ENCODE data around the gene DCDC2C. TPM values are rescaled to one million over a fixed set of nuclear protein-coding genes. Genes with fewer than 3 reads are reported as not detected.
A peak's percentile ranks its signal among the peaks of the same experiment; 100 is the strongest.
"Not testable (repeated sequence)": the region's sequence is repeated elsewhere in the genome, so short reads cannot be mapped to it uniquely, and the experiment has no call there.

DCDC2C gene
- total RNA-seq, 1 experiment from 2014 or later: not detected

DNA sequence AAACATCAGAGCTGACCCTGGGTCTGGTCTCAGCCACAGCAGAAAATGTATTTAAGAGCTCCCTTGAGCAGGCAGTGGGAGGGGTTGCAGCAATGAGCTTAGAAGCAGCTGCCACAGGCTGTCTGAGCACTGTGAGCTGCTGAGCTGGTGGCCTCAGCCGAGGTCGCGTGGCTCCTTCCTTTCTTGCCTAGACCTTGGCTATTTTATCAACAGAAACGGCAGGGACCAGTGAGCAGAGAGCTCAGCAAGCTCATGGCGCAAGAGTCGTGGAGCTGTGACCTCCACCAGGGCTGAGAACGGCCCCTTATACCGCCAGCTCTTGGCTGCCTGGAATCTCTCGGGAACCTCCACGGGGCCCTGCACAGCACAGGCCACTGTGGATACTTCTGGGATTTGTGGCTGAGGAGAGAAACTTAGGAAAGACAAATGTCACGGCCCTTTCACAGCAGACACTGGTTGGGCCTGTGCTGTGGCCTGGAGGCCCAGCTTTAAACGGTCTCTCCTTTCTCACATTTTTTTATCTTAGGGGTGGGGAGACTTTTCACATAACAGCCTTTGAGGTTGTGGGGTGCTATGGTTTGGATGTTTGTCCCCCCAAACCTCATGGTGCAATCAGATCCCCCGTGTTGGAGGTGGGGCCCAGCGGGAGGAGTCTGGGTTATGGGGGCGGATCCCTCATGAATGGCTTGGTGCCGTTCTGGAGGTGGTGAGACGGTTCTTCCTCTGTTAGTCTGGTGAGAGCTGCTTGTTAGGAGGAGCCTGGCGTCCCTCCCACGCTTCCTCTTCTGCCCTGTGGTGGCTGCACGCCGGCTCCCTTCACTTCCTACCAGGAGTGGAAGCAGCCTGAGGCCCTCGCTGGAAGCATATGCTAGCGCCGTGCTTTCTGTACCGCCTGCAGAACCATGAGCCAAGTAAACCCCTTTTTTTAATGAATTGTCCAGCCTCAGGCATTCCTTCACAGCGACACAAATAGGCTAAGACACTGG is 43.6 kb upstream of the DCDC2C start:
- Mint-ChIP-seq H3K36me3 (ENCODE audit: insufficient read depth, unreplicated experiment) (no peaks in the 10 kb centered on the region), H3K27me3 (ENCODE audit: insufficient read depth, unreplicated experiment) (no peaks in the 10 kb centered on the region), H3K4me3 (ENCODE audit: unreplicated experiment) (no peak overlapping the region), H3K27ac (ENCODE audit: low read depth, unreplicated experiment) (no peak overlapping the region), H3K4me1 (ENCODE audit: insufficient read depth, unreplicated experiment) (peaks cover 7% of the 10 kb centered on the region), H3K9me3 (ENCODE audit: unreplicated experiment) (no peaks in the 10 kb centered on the region)
- BruUV-seq (replicated peaks): no TSS peak
- no peak for DNase-seq (ENCODE audit: unreplicated experiment)
- no peak for TF ChIP-seq CTCF (IDR thresholded peaks at IDR 0.05; ENCODE audit: unreplicated experiment)
- CTCF ChIA-PET: interaction anchor here (0.6 to 1.2 kb wide), 3 partner anchors 9 to 245 kb away, joined by 3 to 9 read pairs (median 5); no protein-coding TSS in a partner anchor
- POLR2A ChIA-PET: interaction anchor here (0.6 to 0.7 kb wide), 2 partner anchors 143 to 173 kb away, joined by 4 to 5 read pairs; no protein-coding TSS in a partner anchor
- intact Hi-C loops (cut with micrococcal nuclease): no loop called here

DNA sequence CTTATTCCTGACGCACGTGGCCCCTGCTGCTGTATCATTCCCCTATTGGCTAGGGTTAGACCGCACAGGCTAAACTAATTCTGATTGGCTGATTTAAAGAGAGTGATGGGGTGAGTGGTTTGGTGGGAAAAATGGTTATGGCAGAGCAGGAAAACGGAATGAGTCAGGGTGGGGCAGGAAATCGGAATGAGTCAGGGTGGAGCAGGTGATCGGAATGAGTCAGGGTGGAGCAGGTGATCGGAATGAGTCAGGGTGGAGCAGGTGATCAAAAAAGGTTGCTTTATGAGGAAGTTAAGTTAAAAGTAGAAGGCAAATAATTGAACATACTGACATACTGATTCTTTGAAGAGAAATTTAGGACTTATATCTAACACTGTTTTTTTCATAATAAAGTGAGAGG is 42.7 kb upstream of the DCDC2C start:
- CTCF ChIA-PET: interaction anchor here (0.9 kb wide), 1 partner anchor 196 kb away, joined by 3 read pairs; no protein-coding TSS in a partner anchor
- not testable (repeated sequence) for H3K27ac Mint-ChIP-seq (ENCODE audit: low read depth, unreplicated experiment)

DNA sequence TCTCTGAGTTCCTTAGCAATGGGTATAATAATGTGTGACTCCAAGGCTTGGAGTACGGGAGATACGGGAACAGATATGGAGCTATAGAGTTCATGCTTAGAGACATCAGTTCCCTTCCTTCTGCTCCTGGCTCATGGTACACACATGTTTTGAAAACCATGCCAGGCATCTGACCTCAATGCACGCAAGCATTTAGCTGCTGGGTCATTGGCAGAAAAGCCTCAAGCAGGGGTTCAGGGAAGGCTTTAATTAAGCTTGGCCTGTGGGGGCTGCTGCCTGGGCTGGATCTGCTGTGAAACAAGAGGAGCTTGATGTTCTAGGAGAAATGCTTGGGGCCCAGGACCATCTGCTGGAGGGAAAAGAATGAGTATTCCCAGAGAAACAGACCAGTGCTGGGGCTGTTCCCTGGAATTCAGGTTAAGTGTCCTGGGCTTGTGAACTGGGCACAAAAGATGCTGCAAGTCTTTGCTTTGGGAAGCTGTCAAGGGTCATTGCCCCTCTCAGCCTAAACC is 42.2 kb upstream of the DCDC2C start:
- CTCF ChIA-PET: interaction anchor here (0.6 to 0.9 kb wide), 4 partner anchors 28 to 196 kb away, joined by 3 to 4 read pairs (median 3); no protein-coding TSS in a partner anchor

More for the DNA sequence above, 42.7 kb upstream of the DCDC2C start:
- H3K9me3 Mint-ChIP-seq (ENCODE audit: unreplicated experiment); BruUV-seq (replicated peaks); H3K4me3 Mint-ChIP-seq (ENCODE audit: unreplicated experiment); H3K36me3 Mint-ChIP-seq (ENCODE audit: insufficient read depth, unreplicated experiment); H3K4me1 Mint-ChIP-seq (ENCODE audit: insufficient read depth, unreplicated experiment); H3K27me3 Mint-ChIP-seq (ENCODE audit: insufficient read depth, unreplicated experiment); intact Hi-C loops (cut with micrococcal nuclease); POLR2A ChIA-PET: not testable (repeated sequence)
- DNase-seq (ENCODE audit: unreplicated experiment): peak; percentile 16

DNA sequence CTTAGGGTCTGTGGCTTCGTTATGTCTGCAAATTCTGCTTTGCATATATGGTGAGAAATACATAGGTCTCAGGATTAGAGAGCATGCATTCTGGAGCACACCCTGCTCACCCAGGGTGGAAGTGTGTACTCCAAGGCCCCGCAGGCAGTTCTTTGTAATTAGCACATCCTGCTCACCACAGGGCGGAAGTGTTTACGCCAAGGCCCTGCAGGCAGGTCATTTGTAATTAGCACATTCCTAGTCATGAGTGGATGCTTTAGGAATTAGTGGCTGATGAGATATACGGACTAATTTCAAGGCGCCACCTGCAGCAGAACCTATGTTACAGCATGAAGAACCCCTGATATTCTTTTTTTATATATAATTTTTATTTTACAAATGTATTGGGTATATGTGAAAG is 41.1 kb upstream of the DCDC2C start:
- no TSS peak for BruUV-seq (replicated peaks)
- CTCF ChIA-PET: interaction anchor here (0.6 to 1.4 kb wide), 2 partner anchors 10 to 142 kb away, joined by 3 to 4 read pairs; no protein-coding TSS in a partner anchor
- no peak overlapping the region for H3K27ac Mint-ChIP-seq (ENCODE audit: low read depth, unreplicated experiment)
- no peaks in the 10 kb centered on the region for H3K9me3 Mint-ChIP-seq (ENCODE audit: unreplicated experiment)
- peak; percentile 28 for DNase-seq (ENCODE audit: unreplicated experiment)
- TF ChIP-seq CTCF (IDR thresholded peaks at IDR 0.05; ENCODE audit: unreplicated experiment): peak; percentile 4
- H3K4me3 Mint-ChIP-seq (ENCODE audit: unreplicated experiment): no peak overlapping the region
- POLR2A ChIA-PET: no interaction called here
- intact Hi-C loops (cut with micrococcal nuclease): no loop called here
- H3K36me3 Mint-ChIP-seq (ENCODE audit: insufficient read depth, unreplicated experiment): no peaks in the 10 kb centered on the region
- peaks cover 7% of the 10 kb centered on the region for H3K4me1 Mint-ChIP-seq (ENCODE audit: insufficient read depth, unreplicated experiment)
- no peaks in the 10 kb centered on the region for H3K27me3 Mint-ChIP-seq (ENCODE audit: insufficient read depth, unreplicated experiment)

More for the DNA sequence above, 42.2 kb upstream of the DCDC2C start:
- peaks cover 7% of the 10 kb centered on the region for H3K4me1 Mint-ChIP-seq (ENCODE audit: insufficient read depth, unreplicated experiment)
- DNase-seq (ENCODE audit: unreplicated experiment): no peak
- TSS peak; percentile 39 for BruUV-seq (replicated peaks)
- no peak for TF ChIP-seq CTCF (IDR thresholded peaks at IDR 0.05; ENCODE audit: unreplicated experiment)
- no peak overlapping the region for H3K4me3 Mint-ChIP-seq (ENCODE audit: unreplicated experiment)
- H3K27me3 Mint-ChIP-seq (ENCODE audit: insufficient read depth, unreplicated experiment): no peaks in the 10 kb centered on the region
- POLR2A ChIA-PET: interaction anchor here (1.0 kb wide), 1 partner anchor 52 kb away, joined by 4 read pairs; no protein-coding TSS in a partner anchor
- H3K9me3 Mint-ChIP-seq (ENCODE audit: unreplicated experiment): no peaks in the 10 kb centered on the region
- no peaks in the 10 kb centered on the region for H3K36me3 Mint-ChIP-seq (ENCODE audit: insufficient read depth, unreplicated experiment)
- intact Hi-C loops (cut with micrococcal nuclease): no loop called here
- no peak overlapping the region for H3K27ac Mint-ChIP-seq (ENCODE audit: low read depth, unreplicated experiment)

Data from MCF 10A (cell line).